ENCODE results near the gene PRKCB.

The PRKCB gene

GRCh38 chr16:23959072-23959751, 123.4 kb downstream of the PRKCB start:
- peak; percentile 49 to 65 for DNase-seq (ENCODE audit: low read depth in 1 of 2, low spot score in 1 of 2)
- Histone ChIP-seq H3K4me3 (replicated peaks; ENCODE audit: insufficient read depth, low read length) (peak overlapping the region; percentile 1), H3K27ac (replicated peaks) (no peak overlapping the region; the same call in 1 of the 2 replicates), H3K27me3 (ENCODE audit: insufficient read depth, poor library complexity, severe bottlenecking) (no peaks in the 10 kb centered on the region)
- TF ChIP-seq GABPA (IDR thresholded peaks at IDR 0.05; ENCODE audit: low read depth) (no peak), CTCF (IDR thresholded peaks at IDR 0.05; ENCODE audit: insufficient read depth, low read length) (no peak), SPI1 (IDR thresholded peaks at IDR 0.05; ENCODE audit: borderline replicate concordance, low read depth) (peak; percentile 90), POLR2AphosphoS5 (IDR thresholded peaks at IDR 0.05; ENCODE audit: low read depth) (peak; percentile 34; the same call in 1 of the 2 replicates), REST (IDR thresholded peaks at IDR 0.05; ENCODE audit: insufficient replicate concordance, low read depth) (no peak)

- DNase-seq (ENCODE audit: low read depth in 1 of 2, low spot score in 1 of 2) = no peak
- TF ChIP-seq SPI1 (IDR thresholded peaks at IDR 0.05; ENCODE audit: borderline replicate concordance, low read depth) (no peak), POLR2AphosphoS5 (IDR thresholded peaks at IDR 0.05; ENCODE audit: low read depth) (no peak), CTCF (IDR thresholded peaks at IDR 0.05; ENCODE audit: insufficient read depth, low read length) (no peak), REST (IDR thresholded peaks at IDR 0.05; ENCODE audit: insufficient replicate concordance, low read depth) (no peak), GABPA (IDR thresholded peaks at IDR 0.05; ENCODE audit: low read depth) (no peak)
- H3K27ac ChIP-seq (replicated peaks) = no peak overlapping the region
- H3K27me3 ChIP-seq (ENCODE audit: insufficient read depth, poor library complexity, severe bottlenecking) = no peaks in the 10 kb centered on the region
- H3K4me3 ChIP-seq (replicated peaks; ENCODE audit: insufficient read depth, low read length) = no peak overlapping the region
These were observed 123.9 kb downstream of the PRKCB start for GRCh38 chr16:23959752-23960072.

GRCh38 chr16:23960081-23960885, 124.5 kb downstream of the PRKCB start:
- TF ChIP-seq CTCF (IDR thresholded peaks at IDR 0.05; ENCODE audit: insufficient read depth, low read length) (no peak), SPI1 (IDR thresholded peaks at IDR 0.05; ENCODE audit: borderline replicate concordance, low read depth) (no peak), GABPA (IDR thresholded peaks at IDR 0.05; ENCODE audit: low read depth) (no peak), POLR2AphosphoS5 (IDR thresholded peaks at IDR 0.05; ENCODE audit: low read depth) (no peak), REST (IDR thresholded peaks at IDR 0.05; ENCODE audit: insufficient replicate concordance, low read depth) (no peak)
- no peak overlapping the region for H3K4me3 ChIP-seq (replicated peaks; ENCODE audit: insufficient read depth, low read length)
- no peaks in the 10 kb centered on the region for H3K27me3 ChIP-seq (ENCODE audit: insufficient read depth, poor library complexity, severe bottlenecking)
- H3K27ac ChIP-seq (replicated peaks) = no peak overlapping the region
- no peak for DNase-seq (ENCODE audit: low read depth in 1 of 2, low spot score in 1 of 2)

Measured in HL-60 (cell line).